Measurements from ENCODE around the gene CDH18.

GRCh38 chr5:19835442-19835841 is 152.6 kb downstream of the CDH18 start:
- TF ChIP-seq CTCF (IDR thresholded peaks at IDR 0.05) (no peak), EP300 (IDR thresholded peaks at IDR 0.05) (no peak), POLR2A (IDR thresholded peaks at IDR 0.05) (no peak)
